SK-N-SH (cell line): Measurements from ENCODE around the gene MYADML2. TPM values are rescaled to one million over a fixed set of nuclear protein-coding genes. Genes with fewer than 3 reads are reported as not detected.

Experiments
- CTCF ChIA-PET: fragments of 300-600, 350-600 bp; formaldehyde crosslinking; extraction: SDS; loops from one replicate; lab custom pipeline; 2021; lab: Yijun Ruan, JAX
- POLR2A ChIA-PET: fragments of 350-600 bp; sonication (Branson Sonifier 250); formaldehyde crosslinking; extraction: SDS; loops from one replicate; lab custom pipeline; 2020; ENCODE audit warnings: antibody characterized with exemption, inconsistent platforms; lab: Yijun Ruan, JAX
- DNase-seq: peaks from one replicate; pipeline ENCODE4 v3.0.0; 2012
- H2AFZ ChIP-seq: fragments of 200-600 bp; sonication (generic); 2 replicates; pipeline ENCODE4 v1.8.1; 2016; ENCODE audit warnings: antibody characterized with exemption, mild to moderate bottlenecking, low read depth
- H3F3A ChIP-seq: fragments of 200-600 bp; sonication (generic); replicated peaks from 2 replicates; pipeline ENCODE3; 2016; ENCODE audit warnings: antibody characterized with exemption, mild to moderate bottlenecking; ENCODE audit not compliant: insufficient read depth
- H3K27ac ChIP-seq, 2 experiments: fragments of 200-500 bp in 1 of 2; fragments of 200-600 bp in 1 of 2; sonication (Bioruptor generic) in 1 of 2; sonication (generic), shearing (Covaris generic) in 1 of 2; 2 replicates each; pipeline versions ENCODE4 v1.5.1 to v1.6.1; 2014 to 2016; ENCODE audit warnings: low read depth in 2 of 2, inconsistent platforms in 1 of 2, low read length in 1 of 2, mild to moderate bottlenecking in 1 of 2, mixed read lengths in 1 of 2
- H3K27me3 ChIP-seq: fragments of 200-600 bp; sonication (generic), shearing (Covaris generic); 2 replicates; pipeline ENCODE4 v1.6.1; 2016; ENCODE audit warnings: mixed run types; ENCODE audit not compliant: insufficient read depth
- H3K36me3 ChIP-seq, 2 experiments: fragments of 200-500 bp in 1 of 2; fragments of 200-600 bp in 1 of 2; sonication (Bioruptor generic) in 1 of 2; sonication (generic) in 1 of 2; replicated peaks in 1 of 2; 2 replicates each; pipeline versions ENCODE3 to v1.5.1; 2014 to 2016; ENCODE audit warnings: low read length in 1 of 2, mild to moderate bottlenecking in 1 of 2; ENCODE audit not compliant: insufficient read depth in 2 of 2, control insufficient read depth in 1 of 2
- H3K4me1 ChIP-seq, 2 experiments: fragments of 200-500 bp in 1 of 2; fragments of 200-600 bp in 1 of 2; sonication (Bioruptor generic) in 1 of 2; sonication (generic), shearing (Covaris generic) in 1 of 2; 2 replicates each; pipeline versions ENCODE4 v1.5.1 to v1.6.1; 2014 to 2016; ENCODE audit warnings: low read depth in 1 of 2, low read length in 1 of 2, mixed run types in 1 of 2; ENCODE audit not compliant: insufficient read depth in 2 of 2, control insufficient read depth in 1 of 2
- H3K4me2 ChIP-seq: fragments of 200-600 bp; sonication (generic), shearing (Covaris generic); 2 replicates; pipeline ENCODE4 v1.6.1; 2017; ENCODE audit warnings: mixed run types
- H3K4me3 ChIP-seq, 2 experiments: fragments of 200-500 bp in 1 of 2; fragments of 200-600 bp in 1 of 2; sonication (Bioruptor generic) in 1 of 2; sonication (generic), shearing (Covaris generic) in 1 of 2; 2 replicates each; pipeline versions ENCODE4 v1.5.1 to v1.8.1; 2014 to 2016; ENCODE audit warnings: low read depth in 2 of 2, inconsistent platforms in 1 of 2, low read length in 1 of 2, mild to moderate bottlenecking in 1 of 2, mixed read lengths in 1 of 2, moderate library complexity in 1 of 2
- H3K79me2 ChIP-seq: fragments of 200-600 bp; sonication (generic); 2 replicates; pipeline ENCODE4 v1.8.1; 2017; ENCODE audit warnings: mild to moderate bottlenecking; ENCODE audit not compliant: insufficient read depth
- H3K9ac ChIP-seq: fragments of 200-600 bp; sonication (generic); 2 replicates; pipeline ENCODE4 v1.6.1; 2017; ENCODE audit warnings: mixed run types
- H3K9me2 ChIP-seq: fragments of 200-600 bp; sonication (generic); 2 replicates; pipeline ENCODE4 v1.6.1; 2017; ENCODE audit warnings: mixed run types
- H3K9me3 ChIP-seq: fragments of 200-600 bp; sonication (generic); 2 replicates; pipeline ENCODE4 v1.6.1; 2017; ENCODE audit warnings: mixed run types, mild to moderate bottlenecking, moderate library complexity
- H4K20me1 ChIP-seq: fragments of 200-600 bp; sonication (generic); 2 replicates; pipeline ENCODE4 v1.6.1; 2017; ENCODE audit warnings: mild to moderate bottlenecking, mixed run types; ENCODE audit not compliant: insufficient read depth
- EP300 ChIP-seq, 2 experiments: IDR thresholded peaks; 2 replicates each; pipeline versions ENCODE4 v1.4.0 to v1.6.1; 2012; ENCODE audit warnings: borderline replicate concordance in 1 of 2, low read depth in 1 of 2, low read length in 1 of 2
- FOSL2 ChIP-seq: IDR thresholded peaks from 2 replicates; pipeline ENCODE4 v1.4.0; 2012; ENCODE audit warnings: low read depth, mild to moderate bottlenecking, moderate library complexity, borderline replicate concordance
- PBX3 ChIP-seq: IDR thresholded peaks from 2 replicates; pipeline ENCODE4; 2012
- RXRA ChIP-seq: IDR thresholded peaks from 2 replicates; pipeline ENCODE4 v1.4.0; 2012; ENCODE audit warnings: low read depth, mild to moderate bottlenecking, borderline replicate concordance
- SIN3A ChIP-seq: IDR thresholded peaks from 2 replicates; pipeline ENCODE4 v1.6.1; 2012; ENCODE audit warnings: low read depth, mild to moderate bottlenecking, low read length, moderate library complexity, borderline replicate concordance
- TAF1 ChIP-seq: IDR thresholded peaks from 2 replicates; pipeline ENCODE4 v1.6.1; 2012; ENCODE audit warnings: low read depth, mild to moderate bottlenecking, low read length, moderate library complexity, borderline replicate concordance
- TCF12 ChIP-seq: IDR thresholded peaks from 2 replicates; pipeline ENCODE4 v1.4.0; 2012
- YY1 ChIP-seq: IDR thresholded peaks from 2 replicates; pipeline ENCODE4 v1.4.0; 2012; ENCODE audit warnings: low read depth, mild to moderate bottlenecking
- WGBS: methylation state at CpG from one replicate; pipeline ENCODE4 v1.1.6; 2017; ENCODE audit warnings: low lambda C conversion rate; 5-methylcytosine and 5-hydroxymethylcytosine counted together
- polyA plus RNA-seq, 3 experiments: library from polyadenylated mRNA; depleted of rRNA; stranded (reverse); fragments of >200 nt; gene quantifications; 2 replicates each; pipeline ENCODE4 v1.2.3, GENCODE V29; 2012

Gene MYADML2
- polyA plus RNA-seq, 1 of the 3 experiments (the other 2 are of a cell fraction): not detected

GRCh38 chr17:81909966-81910839, 36.8 kb downstream of the MYADML2 start:
- ChIA-PET POLR2A (interaction anchor here (0.6 to 1.7 kb wide), 3 partner anchors 9 to 27 kb away, joined by 3 to 6 read pairs (median 3); no protein-coding TSS in a partner anchor), CTCF (interaction anchor here (0.7 to 3.8 kb wide), 12 partner anchors 18 to 176 kb away, joined by 3 to 20 read pairs (median 3); partner anchors contain the start of gene P4HB)
- H3K27me3 ChIP-seq: no peaks in the 10 kb centered on the region
- 63% methylated on average over 18 of the region's 23 CpGs for WGBS
- H3K36me3 ChIP-seq: peaks cover 19 to 71% of the 10 kb centered on the region in 2 experiments
- no peaks in the 10 kb centered on the region for H3K9me3 ChIP-seq
- no peak overlapping the region for H3K27ac ChIP-seq
- TF ChIP-seq SIN3A: no peak
- TF ChIP-seq TAF1: no peak
- no peak for TF ChIP-seq FOSL2
- no peak for TF ChIP-seq PBX3
- TF ChIP-seq YY1: no peak
- H3K4me1 ChIP-seq: peaks cover 8 to 14% of the 10 kb centered on the region in 2 experiments; a peak in 2 of 4 replicates
- peaks cover 10% of the 10 kb centered on the region; the same call in 1 of the 2 replicates for H3K79me2 ChIP-seq
- H3K9ac ChIP-seq: peak overlapping the region; percentile 71
- peaks cover 16% of the 10 kb centered on the region for H4K20me1 ChIP-seq
- H3K9me2 ChIP-seq: no peaks in the 10 kb centered on the region
- H3K4me2 ChIP-seq: peak overlapping the region; percentile 100
- peak overlapping the region; percentile 85 to 96 for H3K4me3 ChIP-seq
- H2AFZ ChIP-seq: no peak overlapping the region; the same call in 1 of the 2 replicates
- DNase-seq: peak; percentile 66
- H3F3A ChIP-seq: peaks cover 12% of the 10 kb centered on the region

GRCh38 chr17:81909231-81909630, 37.8 kb downstream of the MYADML2 start:
- H3F3A ChIP-seq: peaks cover 18% of the 10 kb centered on the region
- TF ChIP-seq TCF12: no peak
- TF ChIP-seq EP300 (IDR thresholded peaks at IDR 0.05; ENCODE audit: borderline replicate concordance in 1 of 2, low read depth in 1 of 2, low read length in 1 of 2): no peak
- no peak for TF ChIP-seq RXRA
- TF ChIP-seq, all 33 proteins: peak for 0
- DNase-seq: no peak
- no peaks in the 10 kb centered on the region for H3K9me2 ChIP-seq
- peaks cover 7% of the 10 kb centered on the region; the same call in 1 of the 2 replicates for H3K79me2 ChIP-seq
- H4K20me1 ChIP-seq: peaks cover 10% of the 10 kb centered on the region
- no peak overlapping the region for H3K9ac ChIP-seq
- H3K9me3 ChIP-seq: no peaks in the 10 kb centered on the region
- no peak overlapping the region for H3K4me3 ChIP-seq
- no peak overlapping the region for H3K27ac ChIP-seq
- H3K4me2 ChIP-seq: no peak overlapping the region; the same call in 1 of the 2 replicates
- no peaks in the 10 kb centered on the region for H3K27me3 ChIP-seq
- WGBS: 96% methylated on average over 9 of the region's 12 CpGs
- POLR2A ChIA-PET: interaction anchor here (0.6 to 0.7 kb wide), 3 partner anchors 26 to 39 kb away, joined by 3 read pairs; no protein-coding TSS in a partner anchor
- H2AFZ ChIP-seq: no peak overlapping the region
- peaks cover 18 to 70% of the 10 kb centered on the region in 2 experiments for H3K36me3 ChIP-seq
- CTCF ChIA-PET: interaction anchor here (0.6 to 1.2 kb wide), 10 partner anchors 17 to 183 kb away, joined by 3 to 4 read pairs (median 3); partner anchors contain the start of gene P4HB
- H3K4me1 ChIP-seq: peaks cover 8 to 14% of the 10 kb centered on the region in 2 experiments; a peak in 2 of 4 replicates
